HG02943 (cell line): ENCODE results near the gene TMC3.
"Not testable (repeated sequence)": the region's sequence is repeated elsewhere in the genome, so short reads cannot be mapped to it uniquely, and the experiment has no call there.

Source experiments
- ATAC-seq: cut with Tn5 transposase; IDR thresholded peaks from one replicate; pipeline ENCODE4 v1.9.1; 2021; ENCODE audit warnings: mild to moderate bottlenecking, low read depth, moderate library complexity; ENCODE audit not compliant: unreplicated experiment

The TMC3 gene

GRCh38 chr15:81373775-81374395 lies at the start of gene TMC3:
Gene TMC3, minus strand, starts transcription at chr15:81374213. Its CDS starts 136 bp downstream, at chr15:81374077.
- ATAC-seq = no peak

GRCh38 chr15:81421461-81421860 lies 47.4 kb upstream of the TMC3 start:
- no peak for ATAC-seq

- ATAC-seq = no peak
Observed at GRCh38 chr15:81419332-81419943, 45.4 kb upstream of the TMC3 start.

- ATAC-seq = no peak
Observed at GRCh38 chr15:81418891-81419290, 44.9 kb upstream of the TMC3 start.

GRCh38 chr15:81418444-81418843 lies 44.4 kb upstream of the TMC3 start:
- ATAC-seq = no peak

GRCh38 chr15:81414274-81414968 lies 40.4 kb upstream of the TMC3 start:
- not testable (repeated sequence) for ATAC-seq

GRCh38 chr15:81413851-81414250 lies 39.8 kb upstream of the TMC3 start:
- no peak for ATAC-seq

- no peak for ATAC-seq
Observed at GRCh38 chr15:81411969-81412633, 38.1 kb upstream of the TMC3 start.

GRCh38 chr15:81411051-81411450 lies 37.0 kb upstream of the TMC3 start:
- ATAC-seq = no peak

- ATAC-seq = no peak
Observed at GRCh38 chr15:81410318-81410753, 36.3 kb upstream of the TMC3 start.

- no peak for ATAC-seq
Observed at GRCh38 chr15:81407718-81408117, 33.7 kb upstream of the TMC3 start.

GRCh38 chr15:81407176-81407575 lies 33.2 kb upstream of the TMC3 start:
- no peak for ATAC-seq

- ATAC-seq = no peak
Observed at GRCh38 chr15:81400640-81401236, 26.7 kb upstream of the TMC3 start.

GRCh38 chr15:81398910-81399551 lies 25.0 kb upstream of the TMC3 start:
- no peak for ATAC-seq

GRCh38 chr15:81398456-81398855 lies 24.4 kb upstream of the TMC3 start:
- ATAC-seq = no peak

- ATAC-seq = no peak
Observed at GRCh38 chr15:81394603-81395002, 20.6 kb upstream of the TMC3 start.

GRCh38 chr15:81391657-81392056 lies 17.6 kb upstream of the TMC3 start:
- ATAC-seq = no peak

- ATAC-seq = no peak
Observed at GRCh38 chr15:81388436-81388770, 14.4 kb upstream of the TMC3 start.

GRCh38 chr15:81387621-81388435 lies 13.8 kb upstream of the TMC3 start:
- ATAC-seq = no peak

- ATAC-seq = no peak
Observed at GRCh38 chr15:81386947-81387346, 12.9 kb upstream of the TMC3 start.
